H1 (cell line): ENCODE results near the gene TMEM181. TPM values are rescaled to one million over a fixed set of nuclear protein-coding genes. Genes with fewer than 3 reads are reported as not detected.

Experiments
- CTCF ChIA-PET: fragments of 300-600 bp; sonication (Branson Sonifier 250); formaldehyde crosslinking; loops from one replicate; lab custom pipeline; 2021; ENCODE audit not compliant: partially characterized antibody; lab: Charles Lee
- POLR2A ChIA-PET: fragments of 300-600 bp; sonication (Branson Sonifier 250); formaldehyde crosslinking; loops from one replicate; lab custom pipeline; 2021; ENCODE audit warnings: inconsistent platforms; ENCODE audit not compliant: partially characterized antibody; lab: Charles Lee
- DNase-seq, 2 experiments: peaks; one replicate each; pipeline versions ENCODE4 v3.0.0 to v3.0.0-alpha.2; 2010 to 2022; ENCODE audit warnings: low spot score in 2 of 2, low read depth in 1 of 2, mixed read lengths in 1 of 2
- FAIRE-seq: peaks from 2 replicates; lab custom pipeline; 2011; peaks lifted over from hg19 to GRCh38; lab: Jason Lieb, UNC
- H2AFZ ChIP-seq: 2 replicates; pipeline ENCODE4 v1.8.1; 2012; ENCODE audit warnings: low read length, inconsistent platforms
- H2AK5ac ChIP-seq: 2 replicates; pipeline ENCODE4 v1.6.1; 2013; ENCODE audit warnings: low read depth, low read length
- H2BK120ac ChIP-seq: replicated peaks from 2 replicates; pipeline ENCODE3; 2013; ENCODE audit warnings: low read depth, low read length, inconsistent platforms
- H2BK12ac ChIP-seq: 2 replicates; pipeline ENCODE4 v1.6.1; 2013; ENCODE audit warnings: low read depth, low read length
- H2BK15ac ChIP-seq: 2 replicates; pipeline ENCODE4 v1.6.1; 2013; ENCODE audit warnings: low read length
- H2BK20ac ChIP-seq: 2 replicates; pipeline ENCODE4 v1.6.1; 2013; ENCODE audit warnings: low read length
- H2BK5ac ChIP-seq: 2 replicates; pipeline ENCODE4 v1.6.1; 2013; ENCODE audit warnings: low read depth, low read length
- H3K14ac ChIP-seq: 2 replicates; pipeline ENCODE4 v1.6.1; 2013; ENCODE audit warnings: inconsistent platforms; ENCODE audit not compliant: insufficient read length
- H3K18ac ChIP-seq: 2 replicates; pipeline ENCODE4 v1.6.1; 2013; ENCODE audit warnings: low read length; ENCODE audit errors: extremely low read depth
- H3K23ac ChIP-seq: 2 replicates; pipeline ENCODE4 v1.6.1; 2013; ENCODE audit warnings: inconsistent platforms; ENCODE audit not compliant: insufficient read length
- H3K23me2 ChIP-seq: 2 replicates; pipeline ENCODE4 v1.6.1; 2013; ENCODE audit warnings: low read depth, low read length
- H3K27ac ChIP-seq: 2 replicates; pipeline ENCODE4 v1.6.1; 2011; ENCODE audit warnings: low read depth, low read length, inconsistent platforms
- H3K27me3 ChIP-seq, 4 experiments: replicated peaks in 1 of 4; 1 replicate in 1 of 4; 2 replicates in 3 of 4; pipeline versions ENCODE4 v1.6.1 to v1.8.1; 2011 to 2013; ENCODE audit warnings: low read length in 3 of 4, mild to moderate bottlenecking in 3 of 4, inconsistent platforms in 2 of 4, mixed read lengths in 2 of 4, moderate library complexity in 1 of 4; ENCODE audit not compliant: control insufficient read depth in 3 of 4, insufficient read depth in 3 of 4; ENCODE audit errors: extremely low read depth in 1 of 4
- H3K36me3 ChIP-seq, 4 experiments: 2 replicates each; pipeline versions ENCODE4 v1.6.1 to v1.8.1; 2011 to 2013; ENCODE audit warnings: mild to moderate bottlenecking in 4 of 4, low read length in 3 of 4, moderate library complexity in 2 of 4, control low read depth in 1 of 4, inconsistent platforms in 1 of 4; ENCODE audit not compliant: insufficient read depth in 4 of 4, control insufficient read depth in 2 of 4
- H3K4ac ChIP-seq: replicated peaks from 2 replicates; pipeline ENCODE3; 2013; ENCODE audit warnings: low read length, low read depth, mixed read lengths, inconsistent platforms; ENCODE audit not compliant: insufficient read length
- H3K4me1 ChIP-seq, 4 experiments: replicated peaks in 1 of 4; 1 replicate in 1 of 4; 2 replicates in 3 of 4; pipeline versions ENCODE4 v1.6.1 to v1.8.1; 2011 to 2013; ENCODE audit warnings: low read length in 3 of 4, inconsistent platforms in 2 of 4, mixed read lengths in 1 of 4; ENCODE audit not compliant: insufficient read depth in 4 of 4, control insufficient read depth in 3 of 4
- H3K4me2 ChIP-seq, 2 experiments: 2 replicates each; pipeline versions ENCODE4 v1.6.1 to v1.8.1; 2011 to 2013; ENCODE audit warnings: low read depth in 2 of 2, low read length in 2 of 2, control low read depth in 1 of 2, inconsistent platforms in 1 of 2, mild to moderate bottlenecking in 1 of 2; ENCODE audit not compliant: insufficient read depth in 1 of 2
- H3K4me3 ChIP-seq, 4 experiments: fragments of 200-600, 300-600 bp in 1 of 4; sonication (generic), shearing (Covaris generic), sonication (Bioruptor Twin) in 1 of 4; 2 replicates each; pipeline versions ENCODE4 v1.5.1 to v1.8.1; 2011 to 2016; ENCODE audit warnings: low read length in 4 of 4, low read depth in 3 of 4, control low read depth in 2 of 4, inconsistent platforms in 2 of 4, mild to moderate bottlenecking in 2 of 4, mixed read lengths in 1 of 4, moderate library complexity in 1 of 4; ENCODE audit not compliant: insufficient read depth in 2 of 4; ENCODE audit errors: extremely low read depth in 1 of 4
- H3K56ac ChIP-seq: replicated peaks from 2 replicates; pipeline ENCODE3; 2013; ENCODE audit warnings: low read depth, mild to moderate bottlenecking, mixed read lengths, low read length, inconsistent platforms; ENCODE audit not compliant: insufficient read length
- H3K79me1 ChIP-seq: 2 replicates; pipeline ENCODE4 v1.6.1; 2013; ENCODE audit warnings: low read depth, low read length, control low read depth
- H3K79me2 ChIP-seq, 2 experiments: 2 replicates each; pipeline versions ENCODE4 v1.6.1 to v1.8.1; 2012 to 2013; ENCODE audit warnings: low read length in 2 of 2, mild to moderate bottlenecking in 2 of 2, inconsistent platforms in 1 of 2; ENCODE audit not compliant: insufficient read depth in 2 of 2, control insufficient read depth in 1 of 2
- H3K9ac ChIP-seq, 4 experiments: replicated peaks in 1 of 4; 1 replicate in 1 of 4; 2 replicates in 3 of 4; pipeline versions ENCODE4 v1.6.1 to v1.8.1; 2011 to 2013; ENCODE audit warnings: low read depth in 3 of 4, low read length in 3 of 4, control low read depth in 2 of 4, mild to moderate bottlenecking in 2 of 4, moderate library complexity in 2 of 4, inconsistent platforms in 1 of 4; ENCODE audit errors: extremely low read depth in 1 of 4
- H3K9me3 ChIP-seq, 2 experiments: 2 replicates each; pipeline versions ENCODE4 v1.6.1 to v1.8.1; 2012 to 2013; ENCODE audit warnings: mild to moderate bottlenecking in 2 of 2, moderate library complexity in 2 of 2, control low read depth in 1 of 2, inconsistent platforms in 1 of 2, low read depth in 1 of 2, low read length in 1 of 2, mixed read lengths in 1 of 2; ENCODE audit not compliant: insufficient read depth in 2 of 2
- H4K20me1 ChIP-seq, 2 experiments: replicated peaks in 1 of 2; 2 replicates each; pipeline versions ENCODE3 to v1.8.1; 2011 to 2013; ENCODE audit warnings: inconsistent platforms in 2 of 2, low read length in 2 of 2, mild to moderate bottlenecking in 1 of 2; ENCODE audit not compliant: insufficient read depth in 2 of 2, control insufficient read depth in 1 of 2
- H4K5ac ChIP-seq: 2 replicates; pipeline ENCODE4 v1.6.1; 2013; ENCODE audit warnings: low read length, low read depth, mixed read lengths, inconsistent platforms; ENCODE audit not compliant: insufficient read length
- H4K8ac ChIP-seq: 2 replicates; pipeline ENCODE4 v1.8.0; 2013; ENCODE audit warnings: mild to moderate bottlenecking, moderate library complexity, low read length, inconsistent platforms; ENCODE audit not compliant: insufficient read depth; ENCODE audit errors: extremely low read depth
- H4K91ac ChIP-seq: replicated peaks from 2 replicates; pipeline ENCODE3; 2013; ENCODE audit warnings: low read length, mixed read lengths, inconsistent platforms; ENCODE audit not compliant: insufficient read length
- BACH1 ChIP-seq: IDR thresholded peaks from 2 replicates; pipeline ENCODE4 v1.6.1; 2012; ENCODE audit warnings: low read length, improper control_type of control experiment
- GTF2F1 ChIP-seq: IDR thresholded peaks from 2 replicates; pipeline ENCODE4 v1.6.1; 2012; ENCODE audit warnings: low read depth, low read length, improper control_type of control experiment, borderline replicate concordance
- WGBS, 2 experiments: shearing (Covaris generic) in 1 of 2; methylation state at CpG; one replicate each; pipeline versions ENCODE4 v1.1.6 to v1.1.7; 2013 to 2015; ENCODE audit warnings: low lambda C conversion rate in 2 of 2, mixed read lengths in 2 of 2, inconsistent platforms in 1 of 2, low coverage in 1 of 2, missing lambda C conversion rate in 1 of 2; ENCODE audit not compliant: insufficient replicate concordance in 2 of 2, insufficient coverage in 1 of 2, insufficient read length in 1 of 2; ENCODE audit errors: extremely low coverage in 1 of 2, missing lambda C conversion rate in 1 of 2; 5-methylcytosine and 5-hydroxymethylcytosine counted together
- polyA plus RNA-seq, 7 experiments: library from polyadenylated mRNA; depleted of rRNA in 3 of 7; stranded (reverse) in 5 of 7; unstranded in 2 of 7; fragments of >200 nt in 5 of 7; fragments of 200-250 nt in 2 of 7; gene quantifications; 1 replicate in 5 of 7; 2 replicates in 1 of 7; 4 replicates in 1 of 7; pipeline versions ENCODE4 v1.2.1 to v1.2.3, GENCODE V29; 2011 to 2013; ENCODE audit warnings: missing spikeins in 2 of 7, mixed read lengths in 2 of 7
- total RNA-seq: library from RNA; stranded (reverse); fragmentation: NEBNext Ultra II Directional; extraction: Animal tissue kit (Norgen Biotek cat#: 25700); gene quantifications from 2 replicates; pipeline ENCODE4 v1.2.1, GENCODE V29; 2021

Gene TMEM181
- total and polyA plus RNA-seq, 2 of the 8 experiments (the other 6 are each of a cell fraction or from before 2014, with no cell fraction given) = 8.6 to 19.0 TPM

DNA sequence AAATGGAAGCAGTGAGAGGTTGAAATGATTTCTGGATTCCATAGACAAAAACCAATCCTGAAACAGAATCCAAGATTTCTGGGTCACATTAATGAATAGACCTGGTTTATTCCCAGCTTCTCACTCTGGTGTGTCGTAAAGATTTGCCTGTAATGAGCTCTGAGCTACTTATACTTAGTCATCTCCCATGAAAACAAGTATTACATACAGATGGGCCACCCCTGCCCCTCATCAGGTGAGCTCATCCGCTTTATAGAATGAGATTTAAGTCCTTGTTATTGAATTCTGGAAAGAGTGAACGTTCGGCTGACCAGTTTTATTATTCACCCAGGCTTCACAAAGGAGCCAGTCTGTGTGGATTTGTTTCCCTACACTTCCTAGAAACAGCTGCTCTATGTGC lies 47.1 kb upstream of the TMEM181 start:
- no peaks in the 10 kb centered on the region for H3K79me1 ChIP-seq
- no peaks in the 10 kb centered on the region for H3K9me3 ChIP-seq
- no peak overlapping the region for H2BK12ac ChIP-seq
- H2BK15ac ChIP-seq = no peak overlapping the region
- H3K56ac ChIP-seq = no peak overlapping the region
- H4K20me1 ChIP-seq = no peaks in the 10 kb centered on the region
- no peak overlapping the region for H3K4me3 ChIP-seq
- no peak overlapping the region for H3K23ac ChIP-seq
- H2BK5ac ChIP-seq = no peak overlapping the region
- H3K27me3 ChIP-seq = no peaks in the 10 kb centered on the region
- no peaks in the 10 kb centered on the region for H3K36me3 ChIP-seq
- H3K27ac ChIP-seq = no peak overlapping the region
- H4K5ac ChIP-seq = no peak overlapping the region
- FAIRE-seq (no peak), DNase-seq (no peak)
- no peak overlapping the region for H3K4me2 ChIP-seq
- no peak overlapping the region for H3K9ac ChIP-seq
- no peak for TF ChIP-seq GTF2F1
- no peak for TF ChIP-seq BACH1
- ChIA-PET CTCF (interaction anchor here (1.0 to 1.4 kb wide), 2 partner anchors 16 to 292 kb away, joined by 3 to 4 read pairs; no protein-coding TSS in a partner anchor), POLR2A (no interaction called here)
- no peaks in the 10 kb centered on the region for H3K23me2 ChIP-seq
- H3K4me1 ChIP-seq = peaks cover 0 to 3% (median 1%) of the 10 kb centered on the region in 4 experiments; a peak in 4 of 7 replicates
- WGBS, 2 experiments = 89% methylated on average over 4 of the region's 4 CpGs; no CpG with 5 or more reads in 1 of the 2 experiments
- no peak overlapping the region for H3K14ac ChIP-seq
- H2AK5ac ChIP-seq = no peak overlapping the region
- H4K91ac ChIP-seq = no peak overlapping the region
- H2BK20ac ChIP-seq = no peak overlapping the region
- H2BK120ac ChIP-seq = no peak overlapping the region
- no peak overlapping the region for H4K8ac ChIP-seq
- H2AFZ ChIP-seq = no peak overlapping the region
- H3K4ac ChIP-seq = no peak overlapping the region
- no peak overlapping the region for H3K18ac ChIP-seq
- no peaks in the 10 kb centered on the region for H3K79me2 ChIP-seq
